Lung microvascular endothelial cell (primary cell): ENCODE results near the gene ASB2. TPM values are rescaled to one million over a fixed set of nuclear protein-coding genes. Genes with fewer than 3 reads are reported as not detected.

Experiments used
- DNase-seq, 2 donors: peaks; one replicate each; pipeline versions ENCODE4 v3.0.0 to v3.0.0-alpha.2; 2010; ENCODE audit warnings: low read depth in 2 of 2
- total RNA-seq: library from RNA; depleted of rRNA; stranded (reverse); fragments of >200 nt; gene quantifications from 2 replicates; pipeline ENCODE4 v1.2.1, GENCODE V29; 2014

The ASB2 gene
- total RNA-seq, 1 donor from 2014 or later: not detected

DNA sequence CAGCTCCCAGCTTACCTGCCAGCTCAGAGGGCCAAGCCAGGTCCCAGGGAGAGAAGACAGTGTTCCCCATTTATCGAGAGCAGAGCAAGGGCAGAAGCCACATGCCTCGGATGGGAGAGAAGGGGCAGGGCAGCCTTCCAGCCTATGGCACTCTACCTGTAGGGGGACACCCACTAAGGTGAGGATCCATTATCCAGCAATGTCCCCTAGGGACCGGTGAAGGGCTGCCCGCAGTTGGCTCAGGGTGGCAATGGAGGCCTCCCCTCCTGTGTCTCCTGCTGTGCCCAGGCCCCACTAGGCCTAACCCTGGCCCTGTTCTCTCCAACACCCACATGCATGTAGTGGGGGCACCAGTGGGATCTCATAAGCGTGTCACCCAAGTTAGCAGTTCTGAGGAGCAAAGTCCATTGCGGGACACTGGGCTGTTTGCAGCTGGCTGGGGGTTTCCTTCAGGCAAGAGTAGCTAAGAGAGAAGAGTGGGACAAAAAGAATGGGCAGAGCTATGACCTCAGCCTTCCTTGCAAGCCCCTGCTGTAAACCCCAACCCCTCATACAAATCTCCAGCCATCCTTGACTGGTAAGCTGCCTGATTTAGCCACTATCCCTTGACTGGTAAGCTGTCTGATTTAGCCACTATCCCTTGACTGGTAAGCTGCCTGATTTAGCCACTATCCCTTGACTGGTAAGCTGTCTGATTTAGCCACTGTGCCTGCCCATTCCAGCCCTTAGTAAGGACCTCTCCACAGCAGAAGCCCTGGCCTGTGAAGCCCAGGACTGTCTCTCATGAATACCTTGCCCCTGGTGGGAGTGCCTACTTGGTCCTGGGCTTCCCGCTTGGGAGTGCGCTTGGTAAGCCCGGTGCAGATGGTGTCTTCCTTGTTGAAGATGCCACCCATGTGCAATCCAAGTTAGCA, 5.2 kb upstream of the ASB2 start:
- no peak for DNase-seq

DNA sequence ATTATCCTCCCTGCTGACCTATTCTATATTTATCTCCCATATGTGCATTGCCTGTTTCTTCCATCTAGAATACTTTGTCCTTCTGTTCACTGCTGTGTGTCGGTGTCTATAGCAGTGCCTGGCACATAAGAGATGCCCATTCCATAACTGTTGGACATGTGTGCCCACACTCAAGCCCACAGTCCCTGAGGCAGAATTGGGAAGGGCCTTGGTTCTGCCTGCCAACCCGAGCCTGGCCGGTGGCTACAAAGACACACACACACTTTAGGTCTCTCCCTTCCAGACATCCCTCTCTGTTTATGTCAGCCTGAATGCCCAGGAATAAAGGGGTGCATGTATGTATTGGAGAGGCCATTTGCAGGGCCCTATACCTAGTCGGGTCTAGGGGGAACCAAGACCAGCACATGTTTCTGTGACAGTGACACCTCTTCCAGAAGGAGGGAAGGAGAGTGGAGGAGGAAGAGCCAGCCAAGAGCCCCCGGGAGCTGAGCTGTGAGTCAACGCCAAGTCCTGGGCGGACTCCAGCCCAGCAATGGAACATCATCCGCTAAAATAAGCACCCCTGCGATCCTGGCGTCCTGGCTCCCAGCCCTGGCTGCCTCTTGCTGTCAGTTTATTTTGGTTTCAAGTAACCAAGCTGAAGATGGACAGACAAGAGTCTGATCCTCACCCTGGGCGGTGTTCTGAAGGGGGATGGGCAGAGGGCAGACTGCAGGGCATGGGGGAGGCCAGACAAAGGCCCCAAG, 4.3 kb upstream of the ASB2 start:
- no peak for DNase-seq

DNA sequence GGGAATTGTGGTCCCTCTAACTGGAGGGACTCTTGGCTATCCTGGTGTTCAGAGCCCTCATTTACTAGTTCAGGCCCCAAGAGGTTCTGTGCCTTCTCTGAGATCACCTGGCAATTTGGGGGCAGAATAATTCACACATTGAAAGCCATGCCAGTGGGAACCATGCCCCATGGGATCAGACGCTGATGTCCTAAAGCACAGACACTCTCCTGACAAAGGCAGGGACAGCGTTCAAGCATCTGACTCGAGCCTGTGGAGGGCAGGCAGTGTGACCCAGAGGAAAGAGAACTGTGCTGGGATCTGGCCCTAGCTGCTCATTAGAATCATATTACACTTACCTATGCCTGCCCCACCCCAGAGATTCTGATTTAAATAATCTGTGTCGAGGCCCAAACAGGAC, 2.4 kb upstream of the ASB2 start:
- no peak for DNase-seq

DNA sequence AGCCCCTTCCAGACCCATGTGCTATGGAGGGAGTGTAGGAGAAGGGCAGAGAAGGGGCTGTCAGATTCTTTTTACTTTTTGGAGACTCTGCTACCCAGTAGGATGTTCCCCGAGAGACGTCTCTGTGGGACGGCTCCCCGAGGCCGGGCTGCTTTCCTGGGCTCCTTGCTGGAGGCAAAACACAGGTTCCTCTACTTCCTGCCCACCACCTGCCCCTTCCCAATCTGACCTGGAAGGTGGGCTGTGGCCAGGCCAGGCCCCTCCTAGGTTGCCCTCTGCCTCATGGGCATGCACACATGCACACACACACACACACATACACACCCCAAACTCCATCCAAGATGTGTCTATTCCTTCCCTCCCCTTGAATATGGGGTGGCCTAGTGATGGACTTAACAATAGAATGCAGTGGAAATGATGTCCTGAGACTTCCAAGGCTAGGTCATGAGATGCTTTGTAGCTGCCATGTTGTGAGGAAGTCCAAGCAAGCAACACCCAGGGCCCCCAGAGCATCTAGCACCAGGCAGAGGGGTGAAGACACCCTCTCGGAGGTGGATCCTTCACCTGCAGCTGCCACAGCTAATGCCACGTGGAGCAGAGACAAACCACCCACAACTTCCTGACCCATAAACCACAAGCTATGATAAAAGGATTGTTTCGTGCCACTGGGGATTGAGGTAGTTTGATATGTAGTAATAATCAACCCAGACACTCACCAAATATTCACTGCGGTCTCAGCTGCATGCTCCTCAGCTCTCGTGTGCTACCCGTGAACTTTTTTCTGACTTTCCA, 1.6 kb upstream of the ASB2 start:
- no peak for DNase-seq

DNA sequence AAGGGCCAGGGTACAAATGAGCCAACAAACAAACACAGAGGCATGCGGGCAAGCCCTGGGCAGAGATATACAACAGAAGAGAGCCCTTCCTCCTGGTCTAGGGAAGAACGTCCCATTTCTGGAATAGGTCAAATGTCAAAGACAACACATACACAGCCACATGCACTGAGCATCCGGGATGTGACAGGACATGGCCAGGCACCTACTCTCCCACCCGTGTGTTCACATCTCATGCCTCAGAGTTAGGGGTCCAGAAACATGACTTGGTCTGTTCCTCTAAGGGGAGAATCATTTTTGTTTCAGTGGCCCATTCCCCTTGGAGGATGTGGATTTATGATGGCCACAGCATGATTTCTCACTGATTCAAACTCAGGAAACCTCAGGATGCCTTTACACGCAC, 801 bp upstream of the ASB2 start:
- DNase-seq: no peak

DNA sequence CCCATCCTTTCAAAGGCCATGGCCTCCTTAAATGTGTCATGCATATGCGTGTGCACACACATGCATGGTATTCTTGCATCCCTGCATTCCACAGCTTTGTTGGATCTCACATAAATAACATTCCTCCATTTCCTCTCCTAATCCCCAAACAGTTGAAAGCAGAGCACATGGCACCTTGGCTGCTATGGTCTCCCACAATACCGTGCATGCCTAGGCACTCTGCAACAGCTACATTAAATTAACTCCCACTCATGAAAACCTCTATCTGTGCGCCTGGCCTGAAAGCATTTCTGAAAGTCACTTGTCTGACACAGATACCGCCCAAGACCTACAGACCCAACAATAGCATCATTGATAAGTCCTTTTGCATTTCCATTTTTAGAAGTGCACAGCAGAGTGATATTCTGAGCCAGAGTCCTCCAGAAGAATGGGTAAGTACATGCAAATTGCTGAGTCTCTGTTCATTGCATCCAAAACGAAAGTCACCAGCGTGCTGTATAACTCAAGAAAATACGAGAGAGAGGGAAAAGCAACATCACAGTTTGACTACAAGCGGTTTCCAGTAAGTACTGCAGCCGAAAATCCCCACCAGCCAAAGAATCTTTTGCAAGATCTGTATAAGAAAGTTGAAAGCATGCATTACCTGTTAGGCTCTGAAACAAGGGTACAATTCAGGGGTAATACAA, 436 bp downstream of the ASB2 start:
- DNase-seq: no peak

DNA sequence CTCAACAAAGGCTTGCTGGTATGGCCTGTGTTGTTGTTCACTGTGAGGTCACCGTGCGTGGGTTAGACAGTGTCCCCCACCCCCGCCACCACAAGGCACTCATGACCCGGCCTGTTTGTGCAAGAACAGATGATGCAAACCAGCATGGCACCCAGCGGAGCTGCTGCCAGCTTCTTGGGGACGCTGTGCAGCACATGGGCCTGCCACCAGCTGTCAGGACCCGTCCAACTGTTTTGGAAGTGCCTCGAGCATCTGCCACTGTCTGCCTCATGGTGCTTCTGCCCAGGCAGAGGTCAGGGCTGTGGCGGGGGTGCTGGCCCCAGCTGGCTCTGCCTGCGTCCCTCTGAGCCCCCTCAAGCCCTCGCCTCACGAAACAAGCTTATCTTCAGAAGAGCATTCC, 1.5 kb downstream of the ASB2 start:
- no peak for DNase-seq

DNA sequence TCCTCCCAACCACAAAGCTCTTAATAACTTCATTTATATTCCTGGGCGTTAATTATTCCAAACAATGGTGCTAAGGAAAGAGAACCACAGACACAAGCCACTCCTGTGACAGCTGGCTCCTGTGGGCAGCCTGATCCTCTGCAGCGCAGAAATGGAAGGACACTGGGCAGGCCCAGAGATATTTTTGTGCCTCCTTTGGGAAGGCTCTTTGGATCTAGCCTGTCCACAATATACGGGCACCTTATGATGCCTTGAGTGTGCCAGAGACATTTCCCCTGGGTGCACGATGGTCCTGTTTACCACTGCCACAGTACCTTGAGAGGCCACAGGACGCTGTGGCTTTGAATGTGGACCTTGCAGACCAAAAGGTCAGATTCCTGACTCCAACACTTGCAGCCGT, 2.1 kb downstream of the ASB2 start:
- no peak for DNase-seq

DNA sequence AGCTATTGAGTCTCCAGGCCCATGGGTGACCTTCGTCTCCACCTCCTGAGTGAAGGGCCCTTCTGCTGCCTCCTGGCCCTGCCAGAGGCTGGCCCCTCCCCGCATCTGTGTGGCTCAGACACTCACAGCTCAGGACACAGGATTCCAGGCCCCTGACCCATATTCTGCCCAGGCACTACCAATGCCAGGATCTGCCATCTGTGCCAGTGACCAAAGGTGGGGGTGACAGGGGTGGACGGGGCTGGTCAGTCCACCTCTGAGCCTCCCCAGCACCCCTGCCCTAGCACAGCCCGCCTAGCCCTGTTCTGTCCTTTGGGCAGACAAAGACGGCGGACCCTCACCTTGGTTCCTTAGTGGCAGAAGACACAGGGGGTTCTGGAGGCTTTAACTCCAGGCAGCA, 2.8 kb downstream of the ASB2 start:
- no peak for DNase-seq

DNA sequence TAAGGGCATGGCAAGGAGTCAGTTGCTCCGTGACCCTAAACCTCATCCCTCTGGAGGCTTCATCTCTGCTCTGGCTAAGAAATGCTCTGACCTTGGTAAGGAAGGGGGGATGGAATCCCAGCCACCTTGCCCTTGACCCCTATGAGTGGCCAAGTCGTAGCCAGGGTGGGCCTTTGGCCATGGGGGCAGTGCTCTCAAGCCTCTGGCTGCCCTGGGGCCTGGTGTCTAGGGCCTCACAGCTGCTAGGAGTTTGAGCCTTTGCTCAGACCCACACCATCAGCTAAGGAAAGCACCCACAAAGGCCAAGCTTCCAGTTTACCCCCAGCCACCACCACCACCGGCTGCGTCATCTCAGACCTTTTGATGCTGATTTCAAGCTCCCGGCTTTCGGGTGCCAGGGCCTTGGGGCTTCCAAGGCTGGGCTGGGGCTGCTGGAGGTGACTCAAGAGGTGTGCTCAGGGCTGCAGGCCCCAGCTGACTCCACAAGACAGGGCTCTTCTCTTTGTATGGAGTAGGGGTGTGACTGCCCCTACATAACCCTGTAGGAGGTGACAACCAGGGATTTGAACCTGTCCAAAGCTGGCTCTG, 3.7 kb downstream of the ASB2 start:
- DNase-seq: no peak

DNA sequence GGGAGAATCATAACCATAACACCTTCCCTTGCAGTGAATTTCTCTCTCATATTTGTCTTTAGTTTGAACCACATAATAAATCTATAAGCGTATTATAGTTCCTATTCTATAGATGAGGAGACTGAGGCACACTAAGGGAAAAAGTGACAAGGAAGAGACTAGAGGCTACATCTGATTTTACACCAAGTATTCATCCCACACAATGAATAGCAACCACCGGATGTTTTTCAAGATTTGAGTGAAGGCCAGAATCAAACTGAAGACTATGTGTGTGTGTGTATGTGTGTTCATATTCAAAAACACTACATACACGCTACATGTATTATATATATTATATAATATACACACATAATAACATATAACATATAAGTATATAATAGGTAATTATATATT, 4.7 kb downstream of the ASB2 start:
- no peak for DNase-seq

DNA sequence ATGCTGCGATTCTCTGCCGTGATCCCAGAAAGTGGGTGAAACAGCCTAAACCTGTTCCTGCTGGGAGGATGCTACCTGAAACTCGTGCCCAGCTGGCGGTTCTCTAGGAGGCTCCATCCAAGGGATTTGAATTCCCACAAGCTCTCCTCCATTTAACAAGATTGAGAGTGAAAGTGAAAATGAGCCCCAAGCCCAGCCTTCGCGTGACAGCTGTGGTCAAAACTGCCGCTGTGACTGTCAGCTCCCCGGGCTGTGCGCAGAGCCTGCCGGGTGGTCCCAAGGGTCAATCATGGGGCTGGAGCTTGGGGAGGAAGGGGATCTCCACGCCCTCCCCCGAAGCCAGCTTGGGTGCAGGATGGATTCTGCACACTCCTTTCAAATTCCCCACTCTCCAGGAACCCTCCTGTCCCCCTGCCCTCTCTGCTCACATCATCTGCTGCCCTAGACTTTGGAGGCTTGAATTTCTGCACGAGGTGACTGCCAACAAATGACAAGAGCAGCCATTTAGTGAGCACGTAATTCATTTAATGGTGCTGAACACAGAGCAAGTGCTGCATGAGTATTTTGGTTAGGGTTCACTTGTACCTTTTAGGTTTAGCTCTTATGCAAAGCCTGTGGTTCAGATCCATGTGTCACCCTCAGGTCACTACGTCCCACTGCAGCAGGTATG, 5.3 kb downstream of the ASB2 start:
- peak in 1 of 2 donors; percentile 35 for DNase-seq

DNA sequence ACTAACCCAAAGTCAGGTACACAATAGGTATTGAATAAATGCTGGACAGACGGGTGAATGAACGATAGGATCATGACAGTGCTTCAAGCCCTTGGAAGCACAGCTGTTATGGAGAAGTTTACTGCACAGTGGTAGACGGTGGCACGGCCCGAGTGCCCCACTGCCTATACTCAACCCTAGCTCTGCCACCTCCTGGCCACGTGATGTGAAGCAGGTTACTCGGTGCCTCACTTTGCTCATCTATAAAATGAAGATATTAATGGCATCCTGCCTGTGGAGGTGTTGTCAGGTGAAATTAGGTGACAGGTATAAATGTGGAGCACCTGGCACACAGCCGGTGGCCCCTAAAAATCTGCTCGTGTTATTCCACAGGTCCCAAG, 5.8 kb downstream of the ASB2 start:
- DNase-seq: peak; percentile 28 to 29

DNA sequence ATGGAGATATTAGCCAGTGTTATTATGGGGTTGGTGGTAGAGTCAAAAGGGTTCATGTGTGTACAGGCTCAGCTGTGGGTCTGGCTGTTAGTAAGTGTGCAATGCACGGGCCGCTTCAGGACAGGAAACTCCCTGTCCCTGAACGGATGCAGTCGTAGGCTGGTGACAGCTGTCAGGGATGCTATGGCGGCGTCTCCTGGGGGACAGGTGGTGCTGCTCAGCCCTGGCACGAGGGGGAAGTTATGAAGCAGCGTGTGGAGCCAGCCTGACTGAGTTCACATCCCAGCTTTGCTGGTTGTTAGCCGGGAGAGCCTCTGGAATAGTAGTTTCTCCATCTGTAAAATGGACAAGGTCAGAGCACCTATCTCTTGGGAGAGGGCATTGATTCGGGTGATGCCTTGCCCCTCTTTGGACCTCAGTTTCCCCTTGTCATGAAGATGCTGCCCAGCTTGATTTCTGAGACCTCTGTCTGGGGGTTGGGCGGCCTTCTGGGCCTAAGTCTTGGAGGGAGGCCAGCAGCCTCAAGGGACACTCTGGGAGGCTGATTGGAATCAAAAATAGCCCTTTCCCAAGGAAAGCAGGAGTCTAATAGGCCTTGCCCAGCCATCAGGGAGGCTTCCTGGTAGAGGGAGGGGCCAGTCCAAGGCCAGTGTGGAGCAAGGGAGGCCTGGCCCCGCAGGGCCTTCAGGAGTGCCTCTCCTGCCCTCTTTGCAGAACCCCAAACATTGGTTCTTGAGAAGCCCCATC, 7.1 kb downstream of the ASB2 start:
- no peak for DNase-seq

DNA sequence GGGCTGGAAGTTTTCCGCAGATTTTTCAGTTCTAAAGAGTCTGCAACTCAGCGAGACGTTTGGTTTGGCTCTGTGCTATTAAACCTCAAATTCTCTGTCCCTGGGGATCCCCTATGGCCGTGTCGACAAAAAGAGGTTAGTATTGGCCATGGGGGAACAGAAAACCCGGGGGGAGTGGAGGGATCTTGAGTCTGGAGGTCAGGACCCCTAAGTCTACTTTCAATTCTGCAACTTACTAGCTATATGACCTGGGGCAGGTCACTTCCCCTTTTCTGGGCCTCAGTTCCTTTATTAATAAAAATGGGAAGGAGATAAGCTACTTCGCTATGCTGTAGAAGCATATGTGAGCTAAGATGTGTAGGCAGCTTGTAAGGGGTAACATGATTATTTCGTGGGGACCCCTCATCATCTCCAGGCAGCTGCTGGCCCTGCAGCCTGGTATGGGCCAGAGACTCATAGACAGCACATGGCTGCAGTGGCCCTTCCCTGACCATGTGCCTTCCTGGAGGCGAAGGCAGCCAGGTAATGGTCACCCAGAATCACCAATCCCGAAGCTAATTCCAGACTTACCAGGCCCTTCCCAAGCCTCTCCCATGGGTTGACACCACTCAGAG, 8.6 kb downstream of the ASB2 start:
- DNase-seq: no peak

DNA sequence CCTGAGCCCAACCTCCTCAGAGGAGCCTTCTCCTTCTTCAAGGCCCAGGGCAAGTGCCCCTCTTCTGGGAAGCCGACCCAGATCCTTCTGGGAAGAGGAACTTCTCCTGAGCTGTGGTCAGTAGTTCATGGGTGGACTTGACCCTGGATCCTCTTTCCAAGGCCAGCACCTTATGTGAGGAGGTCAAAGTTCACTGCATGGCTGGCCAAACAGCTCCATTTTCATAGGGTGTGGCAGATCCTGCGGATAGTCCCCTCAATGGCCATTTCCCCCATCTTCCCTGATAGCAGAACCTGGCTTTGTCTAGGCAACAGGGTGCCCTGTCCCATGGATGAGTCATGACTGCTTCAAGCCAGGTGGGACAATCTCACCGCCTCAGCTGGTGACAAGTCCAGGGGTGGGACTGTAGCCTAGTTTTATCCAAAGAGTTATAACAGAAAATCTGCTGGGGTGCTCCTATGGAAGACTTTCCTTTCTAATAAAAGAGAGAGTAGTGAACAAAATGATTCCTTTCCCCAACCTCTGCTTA, 10.4 kb downstream of the ASB2 start:
- no peak for DNase-seq

DNA sequence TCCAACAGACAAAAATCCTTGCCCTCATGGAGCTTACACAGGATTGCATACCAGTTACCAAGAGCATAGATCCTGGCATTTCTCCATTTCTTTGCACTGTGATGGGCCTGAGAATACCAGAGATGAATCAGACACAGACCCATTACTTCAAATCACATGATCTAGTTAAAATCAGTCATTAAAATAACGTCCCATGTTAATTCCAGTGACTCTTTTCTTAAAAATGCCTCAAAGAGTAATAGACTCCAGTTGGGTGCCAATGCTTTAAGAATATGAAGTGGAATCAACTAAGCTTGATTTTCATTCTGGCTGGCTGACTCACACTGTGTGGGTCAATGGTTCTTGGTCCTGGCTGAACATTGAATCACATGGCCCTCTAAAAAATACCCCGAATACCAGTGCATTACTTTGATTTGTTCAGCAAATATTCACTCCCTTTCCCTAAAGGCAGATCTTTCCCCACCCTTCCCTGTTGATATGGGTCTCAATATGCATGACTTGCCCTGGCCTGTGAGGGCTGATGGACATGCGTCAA, 11.0 kb downstream of the ASB2 start:
- DNase-seq: peak in 1 of 2 donors; percentile 36

DNA sequence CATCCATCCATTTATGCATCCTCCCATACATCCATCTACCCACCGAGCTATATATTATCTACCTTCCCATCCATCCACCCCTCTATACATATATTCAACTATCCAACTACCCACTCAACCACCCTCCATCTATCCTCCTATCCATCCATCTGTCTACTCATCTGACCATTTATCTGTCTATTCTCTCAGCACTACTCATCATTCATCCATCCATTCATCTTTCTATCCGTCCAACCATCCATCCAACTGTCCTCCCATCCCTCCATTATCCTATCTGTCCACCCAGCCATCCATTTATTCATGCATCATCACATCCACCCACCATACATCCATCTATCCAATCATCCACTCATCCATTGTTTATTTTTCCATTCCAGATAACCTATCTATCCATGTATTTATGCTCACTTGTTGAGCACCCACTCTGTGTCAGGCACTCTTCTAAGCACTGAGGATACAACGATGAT, 11.5 kb downstream of the ASB2 start:
- DNase-seq: no peak

DNA sequence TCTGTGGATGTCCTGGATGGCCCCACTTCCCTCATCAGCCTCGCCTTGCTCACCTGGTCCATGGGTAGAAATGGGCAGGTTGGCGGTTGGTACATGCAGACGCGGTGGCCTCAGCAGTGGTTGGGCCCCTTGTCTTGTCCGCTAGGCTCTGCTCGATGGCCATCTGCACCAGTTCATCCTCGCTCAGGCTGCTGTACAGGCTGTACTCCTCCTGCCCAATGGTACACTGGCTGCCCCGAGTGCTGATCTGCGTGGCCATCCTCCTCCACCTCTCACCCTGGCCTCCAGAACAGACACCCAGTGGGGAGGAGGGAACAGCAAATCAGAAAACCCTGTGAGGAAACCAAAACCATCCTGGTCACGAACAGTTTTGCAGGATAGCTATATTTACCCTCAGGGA, 12.1 kb downstream of the ASB2 start:
- no peak for DNase-seq
